ELR (cell line): Measurements from ENCODE around the gene C17orf114.

Source experiments
- DNase-seq: peaks from one replicate; pipeline ENCODE4 v3.0.0-alpha.2; 2015; ENCODE audit warnings: low read depth

Gene C17orf114

DNA sequence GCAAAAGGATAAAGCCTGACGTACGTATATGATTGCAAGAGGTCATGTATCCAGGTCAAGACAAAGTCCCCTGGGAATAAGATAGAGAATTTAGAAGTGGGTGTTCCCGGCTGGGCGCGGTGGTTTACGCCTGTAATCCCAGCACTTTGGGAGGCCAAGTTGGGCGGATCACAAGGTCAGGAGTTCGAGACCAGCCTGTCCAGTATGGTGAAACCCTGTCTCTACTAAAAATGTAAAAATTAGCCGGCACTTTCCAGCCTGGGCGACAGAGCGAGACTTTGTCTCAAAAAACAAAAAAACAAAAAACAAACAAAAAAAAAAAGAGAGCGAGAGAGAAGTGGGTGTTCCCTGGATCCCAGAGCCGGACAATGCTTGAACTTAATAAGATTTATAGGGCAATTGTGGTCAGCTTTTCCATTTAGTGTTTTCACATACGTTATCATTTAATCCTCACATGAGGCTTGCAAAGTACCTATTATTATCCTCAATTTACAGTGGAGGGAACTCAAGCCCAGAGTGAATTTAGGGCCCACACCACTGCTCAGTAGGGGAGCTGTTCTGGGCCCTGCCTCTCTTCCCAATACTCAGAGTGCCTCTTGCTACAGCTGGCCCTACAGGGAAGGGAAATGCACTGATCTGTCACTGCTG is 13.8 kb downstream of the C17orf114 start:
- DNase-seq = no peak

GRCh38 chr17:4786516-4786915 is 15.6 kb downstream of the C17orf114 start:
- DNase-seq = no peak

- peak; percentile 28 for DNase-seq
Observed at GRCh38 chr17:4786106-4786511, 16.0 kb downstream of the C17orf114 start, which contains the start of gene VMO1. TSS of gene VMO1 (minus strand) at chr17:4786364. CDS start at chr17:4786352, 12 bp downstream.

DNA sequence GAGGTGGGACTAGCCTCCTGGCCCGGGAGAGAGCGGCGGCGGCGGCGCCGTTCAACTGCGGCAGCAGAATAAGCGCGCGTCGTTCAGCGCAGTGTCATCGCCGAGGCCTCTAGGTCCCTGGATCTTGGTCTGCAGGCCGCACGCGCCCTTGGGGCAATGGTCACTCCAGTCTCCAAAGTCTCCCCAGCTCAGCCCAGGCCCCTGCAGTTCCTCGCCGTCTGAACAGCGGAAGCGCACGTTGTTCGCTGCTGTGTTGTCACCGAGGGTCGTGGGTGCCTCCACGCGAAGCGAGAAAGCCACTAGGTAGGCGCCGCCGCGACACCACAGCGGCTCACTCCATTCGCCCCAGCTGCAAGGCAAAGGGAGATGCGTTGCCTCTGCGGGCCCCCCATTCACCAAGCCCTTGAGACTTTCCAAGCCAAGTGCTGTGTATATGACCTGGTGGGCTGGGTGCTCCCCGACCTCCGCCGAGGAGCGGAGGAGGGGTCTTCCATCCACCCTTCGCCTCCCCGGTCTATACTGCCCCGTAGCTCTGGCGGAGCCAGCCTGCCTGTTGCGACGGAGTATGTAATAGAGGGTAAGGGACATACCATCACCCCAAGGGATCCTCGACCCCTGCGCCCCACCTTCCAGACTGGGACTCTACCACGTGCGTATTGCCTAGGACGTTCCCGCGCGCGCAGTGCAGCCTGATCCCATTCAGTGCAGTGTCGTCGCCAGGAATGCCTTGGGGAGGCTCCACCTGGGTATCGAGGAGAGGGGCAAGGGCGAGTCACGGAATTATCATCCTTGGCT is 16.6 kb downstream of the C17orf114 start:
- DNase-seq = no peak

- DNase-seq = no peak
Observed at GRCh38 chr17:4782652-4783051, 19.5 kb downstream of the C17orf114 start.

DNA sequence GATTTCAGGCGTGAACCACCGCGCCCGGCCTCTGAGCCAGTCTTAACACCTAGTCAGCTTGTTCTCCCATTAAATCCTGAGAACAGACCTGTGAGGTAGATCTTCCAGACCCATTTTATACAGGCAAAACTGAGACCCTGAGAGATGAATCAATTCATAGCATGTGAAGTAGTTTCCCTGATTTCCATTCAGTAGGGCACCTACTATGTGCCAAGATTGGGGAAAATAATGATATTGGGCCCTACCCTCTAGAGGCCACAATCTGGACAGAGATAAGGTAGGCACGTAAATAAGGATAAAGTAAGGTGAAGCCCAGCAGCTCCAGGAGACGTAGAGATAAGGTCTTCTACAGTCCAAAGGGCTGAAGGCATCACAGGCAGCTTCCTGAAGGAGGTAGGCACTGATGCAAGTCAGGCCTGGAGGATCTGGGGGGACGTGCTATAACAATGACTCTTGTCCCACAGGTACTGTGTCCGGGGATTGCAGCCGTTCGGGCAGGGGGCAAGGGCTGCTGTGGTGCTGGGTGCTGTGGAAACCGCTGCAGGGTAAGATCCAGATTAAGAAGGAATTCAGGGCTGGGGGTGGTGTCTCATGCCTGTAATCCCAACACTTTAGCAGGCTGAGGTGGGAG is 21.7 kb downstream of the C17orf114 start:
- no peak for DNase-seq

DNA sequence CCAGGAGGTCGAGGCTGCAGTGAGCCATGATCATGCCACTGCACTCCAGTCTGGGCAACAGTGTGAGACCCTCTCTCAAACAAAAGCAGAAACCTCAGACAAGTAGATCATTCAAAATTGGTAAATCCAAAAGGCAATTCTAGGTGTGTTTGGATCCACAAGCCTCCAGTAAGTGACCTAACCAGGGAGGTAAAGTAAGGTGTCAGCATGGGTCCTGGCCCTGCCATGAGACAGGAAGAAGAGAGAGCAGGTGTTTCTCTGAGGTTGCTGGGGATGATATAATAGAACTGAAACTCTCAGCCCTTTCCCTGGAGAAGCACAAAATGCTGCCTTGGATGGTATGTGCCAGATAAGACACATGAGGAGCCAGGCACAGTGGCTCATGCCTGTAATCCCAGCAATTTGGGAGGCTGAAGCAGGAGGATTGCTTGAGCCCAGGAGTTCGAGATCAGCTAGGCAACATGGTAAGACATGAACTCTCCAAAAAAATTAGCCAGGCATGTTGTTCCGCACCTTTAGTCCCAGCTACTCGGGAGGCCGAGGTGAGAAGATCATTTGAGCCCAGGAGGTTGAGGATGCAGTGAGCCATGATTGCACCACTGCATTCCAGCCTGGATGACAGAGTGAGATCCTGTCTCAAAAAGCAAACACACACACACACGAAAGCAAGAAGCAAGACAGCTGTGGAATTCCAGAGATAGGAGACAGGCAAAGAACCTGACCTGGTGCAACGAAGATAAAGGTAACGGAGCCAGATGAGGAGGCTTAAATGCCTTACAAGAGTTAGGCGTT is 24.0 kb downstream of the C17orf114 start:
- no peak for DNase-seq

- no peak for DNase-seq
Observed at GRCh38 chr17:4772235-4772613, 29.9 kb downstream of the C17orf114 start.

DNA sequence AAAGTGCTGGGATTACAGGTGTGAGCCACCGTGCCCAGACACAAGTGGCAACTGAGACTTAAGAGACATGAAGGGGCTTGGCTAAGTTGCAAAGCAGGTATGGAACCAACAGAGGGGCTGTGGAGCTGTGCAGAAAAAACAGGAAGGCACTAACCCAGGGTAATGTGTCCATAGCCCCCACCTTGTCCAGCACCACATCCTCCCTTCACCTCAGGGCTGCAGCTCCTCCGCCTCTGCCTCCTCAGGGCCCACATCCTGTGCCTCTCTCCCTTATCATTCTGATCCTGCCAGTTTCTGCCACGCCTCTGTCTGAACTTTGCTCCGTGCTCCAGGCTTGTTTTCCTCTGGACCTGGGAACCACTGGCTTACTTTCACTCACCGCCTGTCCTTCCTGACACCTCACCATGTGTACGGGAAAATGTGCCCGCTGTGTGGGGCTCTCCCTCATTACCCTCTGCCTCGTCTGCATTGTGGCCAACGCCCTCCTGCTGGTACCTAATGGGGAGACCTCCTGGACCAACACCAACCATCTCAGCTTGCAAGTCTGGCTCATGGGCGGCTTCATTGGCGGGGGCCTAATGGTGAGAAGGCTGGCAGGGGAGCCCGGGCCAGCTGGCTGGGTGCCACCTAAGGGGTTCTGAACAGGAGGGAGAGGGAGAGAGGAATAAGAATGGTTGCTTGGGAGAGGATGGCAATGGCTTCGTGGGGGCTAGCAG is 30.5 kb downstream of the C17orf114 start, which contains the start of gene TM4SF5:
Gene TM4SF5, plus strand, starts transcription at position 368 of the 716 bp plus-strand sequence. Its CDS starts 37 bp downstream, at position 405.
- no peak for DNase-seq

- peak; percentile 64 for DNase-seq
Observed at GRCh38 chr17:4769628-4770027, 32.5 kb downstream of the C17orf114 start.

DNA sequence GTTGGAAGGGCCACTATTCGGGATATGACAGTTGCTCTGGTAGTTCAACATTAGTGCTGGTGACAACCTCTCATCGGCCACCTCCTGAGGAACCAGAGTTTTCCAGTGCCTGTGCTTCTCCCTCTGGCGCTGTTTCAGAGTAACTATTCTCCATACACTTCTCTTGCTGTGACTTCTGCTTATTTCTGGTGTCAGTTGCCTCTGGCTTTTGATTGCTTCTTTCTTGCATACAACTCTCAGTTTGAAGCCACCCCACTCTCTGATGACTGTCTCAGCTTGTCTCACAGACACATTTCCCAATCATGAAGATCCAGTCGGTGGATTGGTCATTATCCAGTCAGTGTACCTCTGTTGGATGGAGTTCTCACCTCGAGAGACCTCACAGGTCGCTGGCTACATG is 33.8 kb downstream of the C17orf114 start:
- no peak for DNase-seq

DNA sequence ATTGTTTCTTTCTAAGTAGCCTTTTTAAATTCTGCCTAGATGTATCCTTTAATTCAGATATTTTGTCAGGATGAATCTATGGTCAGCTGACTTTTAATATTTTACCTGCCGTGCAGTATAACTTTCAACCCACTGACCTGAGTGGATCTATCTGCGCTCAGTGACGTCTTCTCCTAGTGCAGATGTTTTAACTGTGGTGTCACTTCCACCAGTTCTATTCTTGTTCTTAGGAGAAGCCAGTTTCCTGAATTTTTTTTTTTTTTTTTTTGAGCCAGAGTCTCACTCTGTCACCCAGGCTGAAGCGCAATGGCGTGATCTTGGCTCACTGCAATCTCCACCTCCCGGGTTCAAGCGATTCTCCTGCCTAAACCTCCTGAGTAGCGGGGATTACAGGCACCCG is 35.4 kb downstream of the C17orf114 start:
- DNase-seq = no peak

DNA sequence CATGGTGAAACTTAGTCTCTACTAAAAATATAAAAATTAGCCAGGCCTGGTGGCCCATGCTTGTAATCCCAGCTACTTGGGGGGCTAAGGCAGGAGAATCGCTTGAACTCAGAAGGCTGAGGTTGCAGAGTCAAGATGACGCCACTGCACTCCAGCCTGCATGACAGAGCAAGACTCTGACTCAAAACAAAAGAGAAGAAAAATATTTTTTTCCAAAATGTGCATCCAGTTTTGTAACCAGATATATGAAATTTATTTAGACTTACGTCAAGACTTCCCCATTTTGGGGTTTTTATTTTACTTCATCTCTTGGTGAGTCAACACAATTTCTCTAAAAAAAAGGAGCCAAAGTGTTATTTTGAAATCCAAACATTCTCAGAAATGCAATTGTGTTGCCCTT is 35.9 kb downstream of the C17orf114 start:
- DNase-seq = no peak

GRCh38 chr17:4764595-4764994 is 37.5 kb downstream of the C17orf114 start:
- DNase-seq = no peak

DNA sequence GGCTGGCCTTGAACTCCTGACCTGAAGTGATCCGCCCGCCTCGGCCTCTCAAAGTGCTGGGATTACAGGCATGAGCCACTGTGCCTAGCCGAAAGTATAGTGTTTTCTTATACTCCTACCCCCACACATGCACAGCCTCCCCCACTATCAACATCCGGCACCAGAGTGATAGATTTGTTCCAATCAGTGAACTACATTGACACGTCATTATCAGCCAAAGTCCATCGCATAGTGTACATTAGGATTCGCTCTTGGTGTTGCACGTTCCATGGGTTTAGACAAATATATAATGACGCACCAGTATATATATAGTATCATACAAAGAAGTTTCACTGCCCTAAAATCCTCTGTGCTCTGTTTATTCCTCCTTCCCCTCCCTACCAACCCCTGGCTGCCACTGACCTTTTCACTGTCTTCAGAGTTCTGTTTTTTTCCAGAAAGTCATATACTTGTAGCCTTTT is 42.3 kb downstream of the C17orf114 start:
- no peak for DNase-seq

GRCh38 chr17:4753392-4753791 is 48.7 kb downstream of the C17orf114 start:
- DNase-seq = no peak

- DNase-seq = no peak
Observed at GRCh38 chr17:4751932-4752331, 50.2 kb downstream of the C17orf114 start.
